Activated T-helper 17 cell treated with anti-CD3 and anti-CD28 coated beads, Interleukin-2, amount 50 U/mL, for 72 hours (primary cell): ENCODE measurements around the gene KRT83. TPM values are rescaled to one million over a fixed set of nuclear protein-coding genes. Genes with fewer than 3 reads are reported as not detected.
A peak's percentile ranks its signal among the peaks of the same experiment; 100 is the strongest.
"Not testable (repeated sequence)": the region's sequence is repeated elsewhere in the genome, so short reads cannot be mapped to it uniquely, and the experiment has no call there.

Source experiments
- ATAC-seq: fragments of 150-1000 bp; cut with Tn5 transposase; replicated peaks from 2 replicates; pipeline ENCODE4 v1.10.0; 2021; ENCODE audit warnings: mild to moderate bottlenecking, moderate library complexity
- H3K27ac Mint-ChIP-seq: one replicate; pipeline ENCODE4 v1.8.0; 2022; ENCODE audit warnings: mixed read lengths
- H3K27me3 Mint-ChIP-seq: one replicate; pipeline ENCODE4 v1.8.0; 2022; ENCODE audit warnings: mixed read lengths
- H3K36me3 Mint-ChIP-seq: one replicate; pipeline ENCODE4 v1.8.0; 2022; ENCODE audit warnings: low read depth, mild to moderate bottlenecking, mixed read lengths
- H3K4me1 Mint-ChIP-seq: one replicate; pipeline ENCODE4 v1.8.0; 2022; ENCODE audit warnings: mixed read lengths
- H3K4me3 Mint-ChIP-seq: one replicate; pipeline ENCODE4 v1.8.0; 2022; ENCODE audit warnings: mild to moderate bottlenecking, mixed read lengths
- H3K9me3 Mint-ChIP-seq: one replicate; pipeline ENCODE4 v1.8.0; 2022; ENCODE audit warnings: mixed read lengths
- total RNA-seq, 2 donors: library from RNA; stranded (reverse); gene quantifications; one replicate each; pipeline ENCODE4 v1.2.3, GENCODE V29; 2022

The KRT83 gene
- total RNA-seq, 2 donors from 2014 or later: not detected

GRCh38 chr12:52313926-52314325, 7.3 kb downstream of the KRT83 start:
- Mint-ChIP-seq H3K4me3 (no peak overlapping the region), H3K27me3 (peaks cover 34% of the 10 kb centered on the region), H3K36me3 (no peaks in the 10 kb centered on the region), H3K4me1 (peaks cover under 1% of the 10 kb centered on the region), H3K27ac (no peak overlapping the region), H3K9me3 (no peaks in the 10 kb centered on the region)
- no peak for ATAC-seq

DNA sequence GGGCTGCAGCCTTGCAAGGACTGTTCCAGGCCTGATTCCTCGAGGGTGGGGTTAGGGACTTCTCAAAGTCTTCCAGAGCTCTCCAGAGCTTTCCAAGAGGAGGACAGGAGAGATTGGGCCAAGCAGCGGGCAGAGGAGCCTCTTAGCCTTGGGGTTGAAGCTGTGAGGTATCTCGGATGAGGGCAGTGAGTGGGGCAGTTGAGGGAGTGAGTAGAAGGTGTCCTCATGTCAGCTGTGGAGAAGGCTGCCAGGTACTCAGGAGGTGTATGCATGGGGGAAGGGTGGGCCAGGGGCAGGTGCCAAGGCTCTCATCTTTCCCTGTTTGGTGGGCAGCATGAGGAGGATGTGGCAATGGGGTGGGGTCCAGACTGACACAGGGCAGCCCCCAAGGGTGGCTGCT, 7.7 kb downstream of the KRT83 start:
- H3K27ac Mint-ChIP-seq: no peak overlapping the region
- no peak overlapping the region for H3K4me3 Mint-ChIP-seq
- H3K36me3 Mint-ChIP-seq: no peaks in the 10 kb centered on the region
- H3K9me3 Mint-ChIP-seq: no peaks in the 10 kb centered on the region
- H3K27me3 Mint-ChIP-seq: peaks cover 37% of the 10 kb centered on the region
- H3K4me1 Mint-ChIP-seq: peaks cover 5% of the 10 kb centered on the region
- no peak for ATAC-seq

- Mint-ChIP-seq H3K27ac (no peak overlapping the region), H3K4me3 (no peak overlapping the region), H3K4me1 (peaks cover 7% of the 10 kb centered on the region), H3K27me3 (peaks cover 43% of the 10 kb centered on the region), H3K36me3 (no peaks in the 10 kb centered on the region), H3K9me3 (no peaks in the 10 kb centered on the region)
- ATAC-seq: no peak
Measured at GRCh38 chr12:52312086-52312485, 9.1 kb downstream of the KRT83 start.

DNA sequence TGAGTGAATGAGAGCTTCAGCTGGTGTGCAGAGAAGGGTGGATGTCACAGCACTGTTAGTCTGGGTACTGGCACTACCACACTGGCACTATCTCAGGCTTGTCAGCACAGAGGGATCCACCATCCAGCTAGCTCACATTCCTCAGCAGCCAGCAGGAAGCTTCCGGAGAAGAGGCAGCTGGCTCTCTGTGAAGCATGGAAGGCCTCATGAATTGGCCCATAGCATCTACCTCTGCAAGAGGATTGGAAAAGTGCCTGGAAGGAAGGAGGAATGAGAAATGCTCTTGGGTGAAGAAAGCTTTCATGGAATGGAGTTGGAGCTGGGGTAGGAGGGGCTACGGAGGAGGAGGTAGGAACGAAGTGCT, 9.9 kb downstream of the KRT83 start:
- H3K36me3 Mint-ChIP-seq: no peaks in the 10 kb centered on the region
- no peaks in the 10 kb centered on the region for H3K9me3 Mint-ChIP-seq
- peaks cover 51% of the 10 kb centered on the region for H3K27me3 Mint-ChIP-seq
- H3K4me1 Mint-ChIP-seq: peaks cover 7% of the 10 kb centered on the region
- no peak overlapping the region for H3K4me3 Mint-ChIP-seq
- ATAC-seq: no peak
- no peak overlapping the region for H3K27ac Mint-ChIP-seq

DNA sequence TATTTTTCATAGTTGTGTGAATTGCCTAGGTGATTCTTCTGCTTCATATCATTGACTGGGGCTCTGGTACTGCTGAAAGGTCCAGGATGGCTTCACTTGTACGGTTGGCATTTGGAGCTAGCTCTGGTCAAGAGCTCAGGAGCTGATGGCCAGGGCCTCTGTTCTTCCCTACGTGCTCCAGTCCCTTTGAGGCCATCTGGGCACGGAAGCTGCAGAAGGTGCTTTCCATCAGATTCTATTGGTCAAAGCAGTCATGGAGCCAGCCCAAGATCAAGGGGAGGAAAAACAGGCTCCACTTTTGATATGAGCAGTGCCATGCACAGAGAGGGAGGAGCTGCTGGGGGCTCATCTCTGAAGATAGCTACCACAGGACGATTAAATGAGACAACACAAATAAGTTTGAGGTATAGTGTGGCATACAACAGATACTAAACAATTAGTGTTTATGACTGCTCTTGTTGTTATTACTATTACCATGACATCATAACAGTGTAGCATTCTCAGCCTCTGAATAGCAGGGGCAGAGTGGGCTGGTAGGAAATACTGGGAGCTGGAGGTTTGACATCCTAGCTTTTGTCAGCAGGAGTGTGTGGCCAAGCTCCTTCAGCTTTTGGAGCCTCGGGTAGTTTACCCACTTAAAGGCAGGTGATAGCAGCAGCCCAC, 10.4 kb downstream of the KRT83 start:
- Mint-ChIP-seq H3K4me3 (no peak overlapping the region), H3K36me3 (no peaks in the 10 kb centered on the region), H3K9me3 (no peaks in the 10 kb centered on the region), H3K27me3 (peaks cover 52% of the 10 kb centered on the region), H3K4me1 (peaks cover 7% of the 10 kb centered on the region), H3K27ac (no peak overlapping the region)
- no peak for ATAC-seq

DNA sequence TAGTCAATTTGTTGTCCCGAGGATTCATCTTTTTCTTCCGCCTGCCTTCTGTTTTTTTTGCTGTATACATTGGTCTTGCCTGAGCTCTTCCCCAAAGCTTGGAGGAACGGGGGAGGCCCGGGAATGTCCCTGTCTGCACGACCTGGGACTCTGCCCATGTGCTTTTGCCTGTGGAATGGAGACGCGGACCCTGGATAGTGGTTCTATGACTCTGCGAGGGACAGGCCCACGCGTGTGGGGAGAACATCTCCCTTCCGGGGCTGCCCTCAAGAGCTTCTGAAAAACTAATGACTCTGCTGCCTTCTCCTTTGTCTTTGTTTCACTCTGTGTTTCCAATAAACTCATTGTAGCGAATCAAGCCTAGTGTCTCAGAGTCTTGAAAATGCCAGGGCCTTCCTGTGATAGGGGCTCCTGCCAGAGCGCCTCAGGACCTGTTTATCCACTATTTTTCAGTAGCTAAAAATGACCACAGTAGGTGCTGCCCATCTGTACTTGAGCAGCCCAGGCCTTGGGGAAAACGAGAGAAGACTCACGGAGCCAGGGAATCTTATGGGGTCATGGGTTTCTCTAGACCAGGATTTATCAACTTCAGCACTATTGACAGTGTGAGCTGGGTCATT, 12.3 kb downstream of the KRT83 start:
- Mint-ChIP-seq H3K36me3 (no peaks in the 10 kb centered on the region), H3K4me1 (peaks cover 18% of the 10 kb centered on the region), H3K9me3 (no peaks in the 10 kb centered on the region), H3K27ac (no peak overlapping the region), H3K27me3 (peaks cover 55% of the 10 kb centered on the region), H3K4me3 (peak overlapping the region; percentile 56)
- ATAC-seq: no peak

DNA sequence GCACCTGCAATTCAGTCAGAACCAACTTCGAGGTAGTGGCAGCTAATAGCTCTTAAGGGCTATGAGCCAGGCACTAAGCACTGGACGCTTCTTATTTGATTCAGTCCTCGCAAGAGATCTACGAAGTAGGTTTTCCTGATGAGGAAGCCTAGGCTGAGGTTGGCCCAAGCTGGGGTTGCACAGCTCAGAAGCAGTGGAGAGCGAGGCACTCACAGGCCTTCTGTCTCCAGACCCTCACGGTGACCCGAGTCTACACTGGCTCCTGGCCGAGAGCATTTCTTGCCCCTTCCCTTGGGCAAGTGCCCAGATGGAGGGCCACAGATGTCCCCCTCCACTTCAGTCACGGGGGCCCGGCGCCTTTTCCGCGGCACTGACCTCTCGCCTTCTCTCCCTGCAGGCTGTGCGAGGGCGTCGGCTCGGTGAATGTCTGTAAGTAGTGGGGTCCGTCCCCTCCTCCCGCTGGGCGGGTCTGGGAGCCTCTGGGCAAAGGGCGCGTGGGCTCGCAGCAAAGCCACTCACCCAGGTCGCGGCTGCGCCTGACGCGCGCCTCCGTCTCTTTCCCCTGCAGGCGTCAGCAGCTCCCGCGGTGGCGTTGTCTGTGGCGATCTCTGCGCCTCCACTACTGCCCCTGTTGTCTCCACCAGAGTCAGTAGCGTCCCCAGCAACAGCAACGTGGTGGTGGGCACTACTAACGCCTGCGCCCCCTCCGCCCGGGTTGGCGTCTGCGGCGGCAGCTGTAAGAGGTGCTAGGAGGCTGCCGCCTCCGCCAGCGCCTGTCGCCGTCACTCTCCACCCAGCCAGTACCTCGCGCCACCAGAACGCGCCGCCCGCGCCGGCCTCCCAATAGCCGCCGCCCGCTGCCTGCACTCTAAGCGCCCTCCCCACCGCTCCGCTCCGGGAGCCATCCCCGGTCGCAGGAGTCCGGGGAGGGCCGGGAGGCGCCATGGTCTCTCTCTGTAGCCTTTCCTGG, 13.1 kb downstream of the KRT83 start:
- Mint-ChIP-seq H3K36me3 (no peaks in the 10 kb centered on the region), H3K4me3 (peak overlapping the region; percentile 56), H3K27me3 (peaks cover 55% of the 10 kb centered on the region), H3K4me1 (peaks cover 18% of the 10 kb centered on the region), H3K9me3 (no peaks in the 10 kb centered on the region), H3K27ac (no peak overlapping the region)
- peak; percentile 68 for ATAC-seq

DNA sequence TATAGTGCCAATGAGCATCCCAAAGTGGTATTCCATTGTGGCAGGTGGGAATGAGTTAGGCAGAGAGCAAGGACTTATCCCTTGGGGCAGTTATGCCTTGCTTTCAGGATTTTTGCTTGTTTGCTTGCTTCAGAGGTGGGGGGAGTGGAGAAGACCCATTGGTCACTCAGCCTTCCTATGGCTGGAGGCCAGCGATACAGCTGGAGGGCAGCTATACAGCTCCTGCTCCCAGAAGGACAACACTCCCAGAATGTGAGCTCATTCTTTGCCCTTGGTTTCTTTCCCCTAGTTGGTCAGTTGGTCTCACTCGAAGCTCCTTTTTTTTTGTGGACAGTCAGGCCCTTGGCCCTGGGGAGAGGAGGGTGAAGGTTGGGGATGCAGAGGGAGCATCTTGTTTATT, 14.5 kb downstream of the KRT83 start:
- H3K4me3 Mint-ChIP-seq: no peak overlapping the region
- no peak for ATAC-seq
- H3K27me3 Mint-ChIP-seq: peaks cover 45% of the 10 kb centered on the region
- no peak overlapping the region for H3K27ac Mint-ChIP-seq
- H3K36me3 Mint-ChIP-seq: no peaks in the 10 kb centered on the region
- peaks cover 18% of the 10 kb centered on the region for H3K4me1 Mint-ChIP-seq
- H3K9me3 Mint-ChIP-seq: no peaks in the 10 kb centered on the region

GRCh38 chr12:52305921-52306705, 15.1 kb downstream of the KRT83 start:
- Mint-ChIP-seq H3K4me3 (no peak overlapping the region), H3K36me3 (no peaks in the 10 kb centered on the region), H3K27me3 (peaks cover 41% of the 10 kb centered on the region), H3K4me1 (peaks cover 18% of the 10 kb centered on the region), H3K27ac (no peak overlapping the region), H3K9me3 (no peaks in the 10 kb centered on the region)
- ATAC-seq: no peak

DNA sequence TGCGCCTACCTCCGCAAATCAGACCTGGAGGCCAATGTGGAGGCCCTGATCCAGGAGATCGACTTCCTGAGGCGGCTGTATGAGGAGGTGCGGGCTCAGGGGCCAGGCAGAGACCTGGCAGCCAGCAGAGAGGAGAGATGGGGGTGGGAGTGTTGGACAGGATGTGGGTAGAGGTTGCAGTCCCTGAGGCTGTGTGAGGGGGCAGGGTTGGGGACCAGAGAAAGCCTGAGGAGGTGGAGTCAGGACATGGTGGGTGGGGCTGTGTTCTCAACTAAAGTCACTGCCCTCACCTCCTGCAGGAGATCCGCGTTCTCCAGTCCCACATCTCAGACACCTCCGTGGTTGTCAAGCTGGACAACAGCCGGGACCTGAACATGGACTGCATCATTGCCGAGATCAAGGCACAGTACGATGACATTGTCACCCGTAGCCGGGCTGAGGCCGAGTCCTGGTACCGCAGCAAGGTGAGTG, 16.2 kb downstream of the KRT83 start:
- Mint-ChIP-seq H3K27ac (peak overlapping the region; percentile 56), H3K4me1 (peaks cover 18% of the 10 kb centered on the region), H3K27me3 (peaks cover 32% of the 10 kb centered on the region)
- not testable (repeated sequence) for H3K9me3 Mint-ChIP-seq, H3K36me3 Mint-ChIP-seq, H3K4me3 Mint-ChIP-seq
- peak; percentile 66 for ATAC-seq

DNA sequence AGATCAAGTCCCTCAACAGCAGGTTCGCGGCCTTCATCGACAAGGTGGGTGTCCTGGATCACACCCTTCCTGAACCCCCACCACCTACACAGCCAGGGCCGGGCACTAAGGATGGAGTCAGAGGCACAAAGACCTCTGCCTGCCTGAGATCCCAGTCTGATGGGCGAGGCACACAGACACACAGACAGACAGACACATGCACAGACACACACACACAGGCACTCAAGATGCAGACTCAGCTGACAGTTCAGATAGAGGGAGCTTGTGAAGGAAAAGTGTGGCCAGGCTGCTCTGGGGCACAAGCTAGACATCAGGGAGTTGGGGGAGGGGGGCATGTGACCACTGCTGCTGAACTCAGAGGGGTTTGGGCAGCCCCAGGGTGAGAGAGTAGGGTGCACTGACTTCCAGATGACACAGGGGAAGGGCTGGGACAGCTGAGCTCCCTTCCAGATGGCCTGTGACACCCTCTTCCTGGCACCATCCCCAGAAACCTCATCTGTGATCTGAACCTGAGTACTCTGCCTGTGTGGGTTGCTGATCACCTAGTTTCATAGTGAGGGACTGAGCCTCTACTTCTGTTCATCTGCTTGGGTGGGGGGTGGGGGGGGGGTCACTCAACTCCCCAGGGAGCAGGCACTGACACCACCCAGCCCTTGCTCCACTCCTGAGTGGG, 18.8 kb downstream of the KRT83 start:
- H3K4me3 Mint-ChIP-seq: not testable (repeated sequence)

GRCh38 chr12:52301721-52302120, 19.5 kb downstream of the KRT83 start:
- peaks cover 11% of the 10 kb centered on the region for H3K4me1 Mint-ChIP-seq
- H3K36me3 Mint-ChIP-seq, H3K4me3 Mint-ChIP-seq, H3K9me3 Mint-ChIP-seq, H3K27ac Mint-ChIP-seq, ATAC-seq: not testable (repeated sequence)
- peaks cover 11% of the 10 kb centered on the region for H3K27me3 Mint-ChIP-seq

More for the DNA sequence above, 18.8 kb downstream of the KRT83 start:
- not testable (repeated sequence) for ATAC-seq, H3K27ac Mint-ChIP-seq, H3K9me3 Mint-ChIP-seq, H3K36me3 Mint-ChIP-seq
- Mint-ChIP-seq H3K27me3 (peaks cover 15% of the 10 kb centered on the region), H3K4me1 (peaks cover 11% of the 10 kb centered on the region)

DNA sequence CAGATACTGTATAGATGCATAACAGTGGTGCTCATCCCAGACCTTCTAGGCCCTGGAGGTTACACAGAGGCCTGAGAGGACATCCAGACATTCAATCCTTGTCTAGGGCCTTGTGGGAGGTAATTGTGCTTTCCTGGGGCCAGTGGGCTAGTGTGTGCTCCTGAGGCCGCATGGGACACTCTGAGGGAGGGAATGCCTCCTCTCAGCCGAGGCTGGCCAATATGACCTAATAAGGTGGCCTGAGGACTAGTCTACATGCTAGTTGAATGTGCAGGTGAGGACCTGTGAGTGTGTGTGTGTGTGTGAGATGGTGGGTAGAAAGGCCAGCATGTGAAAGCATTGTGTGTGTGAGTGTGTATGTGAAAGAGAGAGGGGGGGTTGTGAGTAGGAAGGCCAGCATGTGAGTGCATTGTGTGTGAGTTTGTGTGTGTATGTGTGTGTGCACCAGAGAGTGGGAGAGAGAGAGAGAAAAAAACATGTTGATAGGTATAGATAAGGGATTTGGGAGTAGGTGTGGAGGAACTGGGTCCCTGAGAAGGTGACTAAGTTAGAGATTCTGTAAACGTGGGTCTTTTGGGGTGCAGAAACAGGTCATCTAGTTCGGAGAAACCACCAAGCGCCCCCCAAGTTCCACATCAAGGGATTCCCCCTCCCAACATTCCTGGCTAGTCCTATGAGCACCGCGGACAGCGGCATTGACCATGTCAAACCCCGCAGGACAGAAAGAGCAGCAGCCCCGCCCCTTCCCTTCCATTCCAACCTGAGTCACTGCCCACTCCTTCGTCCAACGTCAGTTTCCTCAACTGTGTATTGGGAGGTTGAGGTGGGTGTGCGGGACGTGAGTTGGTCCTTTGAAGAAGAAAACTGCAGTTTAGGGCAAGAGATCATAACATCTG, 20.2 kb downstream of the KRT83 start:
- Mint-ChIP-seq H3K36me3 (no peaks in the 10 kb centered on the region), H3K9me3 (no peaks in the 10 kb centered on the region), H3K27ac (no peak overlapping the region), H3K4me3 (no peak overlapping the region), H3K4me1 (peaks cover 11% of the 10 kb centered on the region), H3K27me3 (peaks cover 8% of the 10 kb centered on the region)
- no peak for ATAC-seq
